ENCODE data around the gene IFT20.

The IFT20 gene

DNA sequence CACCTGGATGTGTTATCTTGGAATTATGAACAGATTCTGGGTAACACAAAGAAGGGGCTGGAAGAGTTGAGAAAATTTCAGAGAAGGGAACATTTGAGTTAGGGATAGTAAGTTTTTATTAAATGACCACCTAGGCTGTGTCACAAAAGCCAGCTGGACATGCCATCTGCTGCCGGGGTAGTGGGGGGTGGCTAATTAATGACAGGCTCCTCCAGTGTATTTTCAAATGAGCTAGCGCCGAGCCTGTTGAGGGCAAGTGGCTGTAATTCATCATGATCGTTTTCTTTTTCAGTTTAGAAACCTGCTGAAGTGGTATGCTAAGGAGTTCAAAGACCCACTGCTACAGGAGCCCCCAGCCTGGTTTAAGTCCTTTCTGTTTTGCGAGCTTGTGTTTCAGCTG, 10.1 kb downstream of the IFT20 start:
- Mint-ChIP-seq H3K36me3 (ENCODE audit: insufficient read depth) (peaks cover 17% of the 10 kb centered on the region), H3K4me1 (peaks cover 7% of the 10 kb centered on the region), H3K27me3 (no peaks in the 10 kb centered on the region), H3K27ac (ENCODE audit: low read depth) (no peak overlapping the region), H3K9me3 (no peaks in the 10 kb centered on the region), H3K4me3 (no peak overlapping the region)
- DNase-seq (ENCODE audit: low spot score in 2 of 2) (no peak), ATAC-seq (replicated peaks; ENCODE audit: extremely low read depth, poor library complexity, severe bottlenecking) (no peak)

DNA sequence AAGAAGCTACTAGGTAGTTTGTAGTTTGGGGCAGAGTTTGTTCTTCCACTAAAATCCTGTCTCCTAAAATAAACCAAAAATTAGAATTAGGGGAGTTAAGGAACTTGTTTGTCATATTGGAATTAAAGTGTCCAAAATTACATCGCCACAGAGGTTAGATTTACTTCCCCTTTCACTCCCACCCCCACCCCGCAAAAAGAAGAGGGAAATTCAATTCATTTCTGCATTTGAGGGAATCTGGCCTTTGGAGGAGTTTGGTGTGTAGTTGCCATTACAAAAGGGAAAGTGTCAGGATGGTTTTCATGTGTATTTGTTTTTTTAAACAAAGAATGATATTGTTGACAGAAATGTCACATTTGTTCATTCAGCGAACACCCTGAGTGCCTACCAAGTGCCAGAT, 10.5 kb downstream of the IFT20 start:
- ATAC-seq (replicated peaks; ENCODE audit: extremely low read depth, poor library complexity, severe bottlenecking) (no peak), DNase-seq (ENCODE audit: low spot score in 2 of 2) (no peak)
- Mint-ChIP-seq H3K9me3 (no peaks in the 10 kb centered on the region), H3K36me3 (ENCODE audit: insufficient read depth) (peaks cover 17% of the 10 kb centered on the region), H3K27me3 (no peaks in the 10 kb centered on the region), H3K4me3 (no peak overlapping the region), H3K4me1 (peaks cover 11% of the 10 kb centered on the region), H3K27ac (ENCODE audit: low read depth) (no peak overlapping the region)

DNA sequence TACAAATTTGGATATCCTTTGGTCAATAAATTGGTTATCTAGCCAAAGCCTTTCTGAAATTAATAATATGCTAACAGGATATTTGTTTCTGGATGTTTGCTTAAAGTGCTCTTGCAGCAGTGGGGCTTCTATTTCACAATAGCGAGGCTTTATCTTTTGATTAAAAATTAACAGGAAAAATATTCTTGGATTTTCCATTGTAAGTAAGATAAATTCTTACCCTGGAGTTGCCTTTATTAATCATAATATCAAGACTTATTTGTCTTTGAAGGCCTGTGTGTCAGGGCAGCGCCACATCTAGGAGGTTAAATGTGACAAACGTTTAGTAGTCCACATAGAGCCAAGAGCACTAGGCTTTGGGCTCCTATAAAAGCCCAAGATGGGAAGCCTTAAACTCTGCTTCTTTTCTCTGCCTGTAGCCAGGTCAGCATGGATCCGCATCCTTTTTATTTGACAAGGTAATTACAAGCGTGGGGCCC, 11.0 kb downstream of the IFT20 start:
- no peak overlapping the region for H3K27ac Mint-ChIP-seq (ENCODE audit: low read depth)
- H3K27me3 Mint-ChIP-seq, result no peaks in the 10 kb centered on the region

DNA sequence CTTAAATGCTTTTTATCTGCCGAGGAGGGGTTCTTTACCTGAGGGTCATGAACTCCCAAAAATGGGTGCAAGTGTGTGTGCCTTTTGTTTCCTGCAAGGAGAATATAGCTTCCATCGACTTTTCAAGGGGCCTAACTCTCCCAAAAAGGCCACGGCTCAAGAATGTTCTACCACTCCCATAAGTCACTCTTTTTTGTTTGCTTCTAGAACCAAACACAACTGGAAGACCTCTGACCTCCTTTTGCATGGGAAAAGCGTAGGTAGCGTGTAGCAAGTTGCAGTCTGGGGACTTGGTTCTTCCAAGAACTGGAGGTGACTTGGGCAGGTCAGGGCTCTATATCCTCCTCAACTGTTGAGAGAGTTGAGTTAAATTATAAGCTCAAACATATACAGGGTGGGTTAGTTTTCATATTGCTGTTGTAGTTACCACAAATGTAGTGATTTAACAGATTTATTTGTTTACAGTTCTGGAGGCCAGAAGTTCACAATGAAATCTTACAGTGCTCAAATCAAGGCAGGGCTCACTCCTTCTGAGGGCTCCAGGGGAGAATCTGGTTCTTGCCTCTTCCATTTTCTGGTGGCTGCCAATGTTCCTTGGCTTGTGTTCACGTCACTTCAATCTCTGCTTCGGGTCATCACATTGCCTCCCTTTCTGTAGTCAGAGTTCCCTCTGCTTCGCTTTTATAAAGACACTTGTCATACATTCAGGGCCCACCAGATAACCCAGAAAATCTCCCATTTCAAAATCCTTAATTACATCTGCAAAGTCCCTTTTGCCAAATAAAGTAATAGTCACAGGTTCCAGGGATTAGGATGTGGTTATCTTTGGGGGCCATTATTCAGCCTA, 14.8 kb downstream of the IFT20 start:
- H3K9me3 Mint-ChIP-seq, result no peaks in the 10 kb centered on the region
- H3K4me3 Mint-ChIP-seq, result peak overlapping the region; percentile 90
- no peak for DNase-seq (ENCODE audit: low spot score in 2 of 2)
- peaks cover 29% of the 10 kb centered on the region for H3K4me1 Mint-ChIP-seq
- peak overlapping the region; percentile 50 for H3K27ac Mint-ChIP-seq (ENCODE audit: low read depth)
- ATAC-seq (replicated peaks; ENCODE audit: extremely low read depth, poor library complexity, severe bottlenecking), result no peak
- H3K27me3 Mint-ChIP-seq, result no peaks in the 10 kb centered on the region
- peaks cover 9% of the 10 kb centered on the region for H3K36me3 Mint-ChIP-seq (ENCODE audit: insufficient read depth)

More for the DNA sequence above, 11.0 kb downstream of the IFT20 start:
- ATAC-seq (replicated peaks; ENCODE audit: extremely low read depth, poor library complexity, severe bottlenecking), result no peak
- no peaks in the 10 kb centered on the region for H3K9me3 Mint-ChIP-seq
- no peak for DNase-seq (ENCODE audit: low spot score in 2 of 2)
- H3K4me1 Mint-ChIP-seq, result peaks cover 16% of the 10 kb centered on the region
- H3K4me3 Mint-ChIP-seq, result no peak overlapping the region
- H3K36me3 Mint-ChIP-seq (ENCODE audit: insufficient read depth), result peaks cover 14% of the 10 kb centered on the region

DNA sequence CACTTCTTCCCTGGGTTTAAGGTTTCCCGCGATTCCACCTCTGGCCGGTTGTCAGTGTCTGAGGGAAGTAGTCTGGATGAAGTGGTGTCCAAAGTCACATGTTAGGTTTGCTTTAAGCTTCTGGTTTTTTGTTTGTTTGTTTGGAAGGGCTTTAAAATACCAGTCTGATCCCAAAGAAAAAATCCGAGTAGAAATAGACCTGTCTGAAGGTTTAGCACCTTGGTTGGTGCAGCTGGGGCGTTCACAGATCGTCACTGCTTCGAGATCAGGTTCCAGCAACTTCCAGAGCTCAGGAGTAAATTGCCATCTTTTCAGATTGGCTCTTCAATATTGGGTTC, 15.7 kb downstream of the IFT20 start:
- no peaks in the 10 kb centered on the region for H3K27me3 Mint-ChIP-seq
- H3K36me3 Mint-ChIP-seq (ENCODE audit: insufficient read depth), result peaks cover 6% of the 10 kb centered on the region
- peaks cover 29% of the 10 kb centered on the region for H3K4me1 Mint-ChIP-seq
- DNase-seq (ENCODE audit: low spot score in 2 of 2), result no peak
- H3K9me3 Mint-ChIP-seq, result no peaks in the 10 kb centered on the region
- peak overlapping the region; percentile 50 for H3K27ac Mint-ChIP-seq (ENCODE audit: low read depth)
- ATAC-seq (replicated peaks; ENCODE audit: extremely low read depth, poor library complexity, severe bottlenecking), result no peak
- H3K4me3 Mint-ChIP-seq, result peak overlapping the region; percentile 90

DNA sequence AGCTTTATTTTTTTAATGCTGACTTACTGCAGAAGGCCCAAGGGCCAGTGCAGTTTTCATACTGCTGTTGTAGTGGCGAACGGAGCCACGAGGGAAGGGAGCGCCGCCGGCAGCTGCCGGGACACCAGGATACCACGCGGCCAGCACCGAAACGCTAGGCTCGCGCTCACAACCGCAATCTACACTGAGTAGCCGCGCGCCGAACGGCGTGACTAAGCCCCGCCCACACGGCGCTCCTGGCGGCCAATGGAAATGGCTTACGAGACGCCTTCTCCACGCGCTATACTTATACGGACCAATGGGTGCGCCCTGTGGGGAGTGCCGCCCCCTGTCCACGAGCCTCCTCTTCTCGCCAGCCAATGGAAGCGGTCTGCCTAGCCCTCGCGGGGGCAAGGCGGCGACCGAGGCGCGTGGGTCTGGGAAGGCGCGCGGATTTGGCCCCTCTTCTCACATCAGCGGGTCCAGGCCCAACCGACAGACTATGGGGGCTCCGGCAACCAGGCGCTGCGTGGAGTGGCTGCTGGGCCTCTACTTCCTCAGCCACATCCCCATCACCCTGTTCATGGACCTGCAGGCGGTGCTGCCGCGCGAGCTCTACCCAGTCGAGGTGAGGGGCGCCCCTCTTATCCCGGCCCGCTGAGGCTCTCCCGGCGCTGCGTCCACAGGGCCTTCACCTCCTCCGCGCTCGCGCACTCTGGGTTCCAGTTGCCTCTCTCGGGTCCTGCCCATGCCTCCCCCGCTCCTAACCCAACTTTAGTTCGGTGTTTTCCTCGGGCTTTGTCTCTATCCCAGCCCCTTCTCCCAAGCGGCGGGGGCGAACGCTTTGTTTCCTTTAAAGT, 16.3 kb downstream of the IFT20 start, which contains the start of gene TMEM97:
TSS of gene TMEM97 (plus strand) at position 442 of the 839 bp plus-strand sequence. CDS start at position 482, 40 bp downstream.
- Mint-ChIP-seq H3K9me3 (no peaks in the 10 kb centered on the region), H3K27me3 (no peaks in the 10 kb centered on the region), H3K36me3 (ENCODE audit: insufficient read depth) (peaks cover 6% of the 10 kb centered on the region), H3K4me1 (peaks cover 29% of the 10 kb centered on the region), H3K27ac (ENCODE audit: low read depth) (peak within 1 kb of the TSS; percentile 50), H3K4me3 (peak within 1 kb of the TSS; percentile 90)
- peak; percentile 99 for ATAC-seq (replicated peaks; ENCODE audit: extremely low read depth, poor library complexity, severe bottlenecking)
- peak; percentile 82 to 89 for DNase-seq (ENCODE audit: low spot score in 2 of 2)

DNA sequence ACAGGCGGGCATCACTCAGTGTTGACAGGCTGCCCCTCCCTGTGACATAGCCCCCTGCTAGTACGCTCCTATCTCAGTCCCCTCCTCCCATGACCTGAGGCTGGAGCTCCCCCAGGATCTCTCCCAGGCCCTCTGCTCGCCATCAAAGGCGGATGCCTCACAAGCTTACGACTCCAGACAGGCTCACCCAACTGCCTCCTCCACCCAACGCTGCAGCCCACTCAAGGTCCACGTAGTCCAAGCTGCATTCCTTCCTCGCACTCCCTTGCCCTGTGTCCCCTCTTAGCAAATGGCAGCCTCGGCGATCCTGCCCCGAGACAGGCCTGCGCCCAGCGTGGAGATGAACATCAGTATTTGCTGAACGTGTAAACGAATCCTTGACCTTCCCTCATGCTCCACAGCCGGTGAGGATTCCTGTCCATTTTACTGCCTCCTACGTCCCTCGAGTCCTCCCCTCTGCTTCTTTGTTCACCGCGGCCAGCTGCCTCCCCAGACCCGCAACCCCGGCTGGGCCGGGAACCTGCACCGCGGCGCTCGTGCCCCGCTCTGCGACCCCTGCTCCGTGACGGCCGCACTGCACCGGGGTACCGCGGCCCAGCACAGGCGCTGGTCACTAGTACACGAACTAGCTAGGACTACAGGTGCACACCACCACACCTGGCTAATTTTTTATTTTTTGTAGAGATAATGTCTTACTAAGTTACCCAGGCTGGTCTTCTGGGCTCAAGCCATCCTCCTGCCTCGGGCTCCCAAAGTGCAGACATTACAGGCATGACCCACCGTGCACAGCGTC, 17.1 kb downstream of the IFT20 start:
- ATAC-seq (replicated peaks; ENCODE audit: extremely low read depth, poor library complexity, severe bottlenecking), result peak; percentile 8

DNA sequence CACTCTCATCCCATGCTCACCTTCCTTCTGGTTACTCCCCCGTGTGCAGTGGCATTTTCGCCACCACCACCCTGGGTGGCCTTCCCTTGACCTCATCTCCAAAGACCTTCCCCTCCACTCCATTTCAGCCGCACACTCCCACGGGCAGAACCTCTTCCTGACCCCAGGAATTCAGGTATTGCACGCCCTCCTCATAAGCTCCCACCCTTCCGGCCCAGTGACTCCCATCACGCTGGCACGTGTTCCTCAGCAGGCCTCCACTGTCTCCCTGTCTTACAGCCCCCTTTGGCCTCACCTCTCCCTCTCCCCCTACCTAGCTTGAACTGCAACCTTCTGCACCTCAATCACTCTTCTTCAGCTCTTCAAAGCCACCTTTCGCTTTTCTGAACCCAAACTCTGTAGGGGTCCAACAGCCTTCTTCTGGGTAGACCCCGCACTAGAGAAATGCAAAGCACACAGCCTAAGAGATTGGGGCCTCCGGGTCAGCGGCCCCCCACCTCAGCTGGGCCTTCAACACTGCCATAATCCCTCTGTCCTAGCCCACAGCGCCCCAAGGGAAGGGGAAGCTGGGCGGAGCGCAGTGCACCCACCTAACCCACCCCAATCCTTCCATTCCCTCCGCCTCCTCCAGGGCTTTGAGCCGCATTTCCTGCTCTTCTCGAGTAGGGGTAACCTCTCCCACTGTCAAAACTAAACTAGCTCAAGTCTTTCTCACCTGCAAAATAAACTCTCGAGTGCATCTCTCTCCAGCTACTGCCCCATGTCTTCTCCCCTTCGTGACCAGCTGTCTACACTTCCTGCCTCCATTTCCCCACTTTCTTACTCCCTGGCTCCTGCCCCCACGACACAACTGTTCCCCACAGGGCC, 17.9 kb downstream of the IFT20 start:
- Mint-ChIP-seq H3K4me3 (peak overlapping the region; percentile 90), H3K27ac (ENCODE audit: low read depth) (no peak overlapping the region), H3K9me3 (no peaks in the 10 kb centered on the region), H3K4me1 (peaks cover 29% of the 10 kb centered on the region), H3K36me3 (ENCODE audit: insufficient read depth) (peaks cover 6% of the 10 kb centered on the region), H3K27me3 (no peaks in the 10 kb centered on the region)
- no peak for DNase-seq (ENCODE audit: low spot score in 2 of 2)
- no peak for ATAC-seq (replicated peaks; ENCODE audit: extremely low read depth, poor library complexity, severe bottlenecking)

More for the DNA sequence above, 17.1 kb downstream of the IFT20 start:
- DNase-seq (ENCODE audit: low spot score in 2 of 2), result no peak
- Mint-ChIP-seq H3K27me3 (no peaks in the 10 kb centered on the region), H3K36me3 (ENCODE audit: insufficient read depth) (peaks cover 6% of the 10 kb centered on the region), H3K9me3 (no peaks in the 10 kb centered on the region), H3K4me1 (peaks cover 29% of the 10 kb centered on the region), H3K4me3 (peak overlapping the region; percentile 90), H3K27ac (ENCODE audit: low read depth) (peak overlapping the region; percentile 50)

DNA sequence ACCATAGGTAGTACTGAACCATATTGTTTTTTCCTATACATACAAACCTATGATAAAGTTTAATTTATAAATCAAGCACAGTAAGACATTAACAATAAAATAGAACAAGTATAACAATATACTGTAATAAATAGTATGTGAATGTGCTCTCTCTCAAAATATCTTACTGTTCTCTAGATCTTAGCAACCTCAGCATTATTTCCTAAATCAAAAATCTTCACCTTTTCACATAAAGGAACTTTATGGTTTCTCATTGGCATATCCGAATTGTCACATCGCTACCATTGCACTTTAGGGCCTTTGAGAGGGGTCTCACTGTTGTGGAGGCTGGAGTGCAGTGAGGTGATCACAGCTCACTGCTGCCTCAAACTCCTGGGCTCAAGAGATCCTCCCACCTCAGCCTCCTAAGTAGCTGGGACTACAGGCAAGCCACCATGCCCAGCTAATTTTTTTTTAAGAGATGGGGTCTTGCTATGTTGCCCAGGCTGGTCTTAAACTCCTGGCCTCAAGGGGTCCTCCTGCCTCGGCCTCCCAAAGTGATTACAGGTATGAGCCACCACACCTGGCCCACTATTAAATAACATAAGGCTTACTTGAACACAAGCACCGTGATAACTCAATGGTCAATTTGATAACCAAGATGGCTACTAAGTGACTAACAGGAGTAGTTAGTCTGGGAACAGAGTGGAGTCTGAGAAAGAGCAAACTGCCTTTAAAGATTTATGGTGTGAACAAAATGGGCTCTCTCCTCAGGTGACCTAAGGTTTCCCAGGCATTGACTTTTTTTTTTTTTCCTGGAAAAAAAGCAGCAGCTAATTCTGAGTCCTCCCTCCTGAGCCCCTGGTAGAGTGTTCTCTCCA, 19.2 kb downstream of the IFT20 start:
- peaks cover 29% of the 10 kb centered on the region for H3K4me1 Mint-ChIP-seq
- DNase-seq (ENCODE audit: low spot score in 2 of 2) (no peak), ATAC-seq (replicated peaks; ENCODE audit: extremely low read depth, poor library complexity, severe bottlenecking) (no peak)
- H3K9me3 Mint-ChIP-seq, result no peaks in the 10 kb centered on the region
- no peak overlapping the region for H3K27ac Mint-ChIP-seq (ENCODE audit: low read depth)
- no peak overlapping the region for H3K4me3 Mint-ChIP-seq
- no peaks in the 10 kb centered on the region for H3K27me3 Mint-ChIP-seq
- peaks cover 6% of the 10 kb centered on the region for H3K36me3 Mint-ChIP-seq (ENCODE audit: insufficient read depth)

DNA sequence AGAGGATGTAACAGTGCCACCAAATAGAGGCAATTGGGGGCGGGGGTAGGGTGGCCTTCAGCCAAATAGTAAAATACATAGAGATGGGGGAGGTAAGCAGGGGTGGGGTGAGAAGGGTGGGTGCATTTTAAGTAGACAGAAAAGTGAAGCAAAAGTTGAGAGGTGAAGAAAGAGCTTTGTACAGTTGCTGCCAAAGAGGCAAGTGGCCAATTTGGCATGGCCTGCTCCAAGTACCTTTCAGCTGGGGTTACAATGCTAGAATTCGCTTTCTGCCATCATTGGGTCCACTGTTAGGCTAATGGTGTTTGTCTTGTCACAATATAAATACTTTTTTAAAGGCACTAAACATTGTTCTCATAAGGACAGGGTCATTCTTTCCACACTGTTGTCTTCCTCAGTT, 21.4 kb downstream of the IFT20 start:
- no peak for DNase-seq (ENCODE audit: low spot score in 2 of 2)
- Mint-ChIP-seq H3K4me3 (no peak overlapping the region), H3K27me3 (no peaks in the 10 kb centered on the region), H3K36me3 (ENCODE audit: insufficient read depth) (peaks cover 1% of the 10 kb centered on the region), H3K27ac (ENCODE audit: low read depth) (no peak overlapping the region), H3K9me3 (no peaks in the 10 kb centered on the region), H3K4me1 (peaks cover 8% of the 10 kb centered on the region)
- no peak for ATAC-seq (replicated peaks; ENCODE audit: extremely low read depth, poor library complexity, severe bottlenecking)

DNA sequence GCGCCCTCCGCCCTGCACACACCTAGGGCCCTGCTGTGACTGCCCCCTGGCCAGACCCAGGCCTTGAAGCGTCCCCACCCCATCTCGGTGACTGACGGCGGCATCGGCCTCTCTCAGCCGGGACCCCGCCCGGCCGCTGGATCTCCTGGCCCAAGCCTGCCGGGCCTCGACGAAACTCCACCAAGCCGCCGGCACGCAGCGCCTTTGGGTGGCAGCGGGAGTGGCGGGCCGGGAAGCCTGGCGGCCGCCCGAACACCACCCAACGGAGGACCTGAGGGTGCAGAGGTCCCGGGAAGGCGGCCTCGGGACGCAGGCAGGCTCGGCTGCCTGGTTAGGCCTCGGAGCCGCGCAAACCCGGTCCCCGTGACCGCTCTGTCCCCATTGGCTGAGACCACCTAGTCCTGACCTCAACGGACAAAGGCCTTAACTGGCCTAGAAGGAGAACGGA, 28.3 kb downstream of the IFT20 start:
- Mint-ChIP-seq H3K36me3 (ENCODE audit: insufficient read depth) (no peaks in the 10 kb centered on the region), H3K9me3 (no peaks in the 10 kb centered on the region), H3K27ac (ENCODE audit: low read depth) (no peak overlapping the region), H3K4me3 (no peak overlapping the region), H3K27me3 (no peaks in the 10 kb centered on the region), H3K4me1 (no peaks in the 10 kb centered on the region)
- DNase-seq (ENCODE audit: low spot score in 2 of 2) (no peak), ATAC-seq (replicated peaks; ENCODE audit: extremely low read depth, poor library complexity, severe bottlenecking) (no peak)

All from central memory CD8-positive, alpha-beta T cell (primary cell).